HPDE6-E6E7 (cell line): ENCODE data around the gene PRSS33.
A peak's percentile ranks its signal among the peaks of the same experiment; 100 is the strongest.

Experiments used
- DNase-seq: peaks from one replicate; pipeline ENCODE4 v3.0.0; 2011; ENCODE audit warnings: missing footprints; ENCODE audit errors: extremely low spot score

PRSS33 gene

GRCh38 chr16:2777231-2777902, 10.0 kb downstream of the PRSS33 start, which contains the start of gene ELOB:
ELOB (minus strand) TSS chr16:2777280; CDS start chr16:2777239, 41 bp downstream.
- peak; percentile 84 for DNase-seq

GRCh38 chr16:2776500-2777139, 10.7 kb downstream of the PRSS33 start:
- no peak for DNase-seq

GRCh38 chr16:2775765-2776499, 11.4 kb downstream of the PRSS33 start:
- DNase-seq = no peak

GRCh38 chr16:2775131-2775716, 12.1 kb downstream of the PRSS33 start:
- DNase-seq = no peak

GRCh38 chr16:2774161-2774891, 13.0 kb downstream of the PRSS33 start:
- DNase-seq = no peak

- DNase-seq = no peak
These were observed 14.0 kb downstream of the PRSS33 start for GRCh38 chr16:2773188-2773968.

- no peak for DNase-seq
These were observed 15.6 kb downstream of the PRSS33 start for GRCh38 chr16:2771496-2772402.

GRCh38 chr16:2770057-2770951, 17.1 kb downstream of the PRSS33 start:
- no peak for DNase-seq

- DNase-seq = no peak
These were observed 17.7 kb downstream of the PRSS33 start for GRCh38 chr16:2769675-2770056.

GRCh38 chr16:2769100-2769529, 18.2 kb downstream of the PRSS33 start:
- DNase-seq = no peak

- no peak for DNase-seq
These were observed 18.8 kb downstream of the PRSS33 start for GRCh38 chr16:2768403-2769089.

- no peak for DNase-seq
These were observed 19.5 kb downstream of the PRSS33 start for GRCh38 chr16:2767891-2768290.

GRCh38 chr16:2767140-2767731, 20.1 kb downstream of the PRSS33 start:
- DNase-seq = no peak

- DNase-seq = no peak
These were observed 20.8 kb downstream of the PRSS33 start for GRCh38 chr16:2766430-2767139.

- no peak for DNase-seq
These were observed 21.6 kb downstream of the PRSS33 start for GRCh38 chr16:2765462-2766404.

- DNase-seq = no peak
These were observed 22.6 kb downstream of the PRSS33 start for GRCh38 chr16:2764718-2765117.
